GM11168 (cell line): Measurements from ENCODE around the gene CFAP47.
"Not testable (repeated sequence)": the region's sequence is repeated elsewhere in the genome, so short reads cannot be mapped to it uniquely, and the experiment has no call there.

Source experiments
- in situ Hi-C: fragments of 300-500 bp; cut with MboI; formaldehyde crosslinking; loops from one replicate; pipeline ENCODE4 v1.12.0; 2022; ENCODE audit warnings: low sequenced_read_pairs; ENCODE audit not compliant: unreplicated experiment

The CFAP47 gene

GRCh38 chrX:36234840-36235528 lies 315.4 kb downstream of the CFAP47 start:
- in situ Hi-C loops, result not testable (repeated sequence)

- in situ Hi-C loops, result no loop called here
Observed at GRCh38 chrX:36241397-36241796, 321.9 kb downstream of the CFAP47 start.

- in situ Hi-C loops, result no loop called here
Observed at GRCh38 chrX:36266155-36266554, 346.6 kb downstream of the CFAP47 start.

DNA sequence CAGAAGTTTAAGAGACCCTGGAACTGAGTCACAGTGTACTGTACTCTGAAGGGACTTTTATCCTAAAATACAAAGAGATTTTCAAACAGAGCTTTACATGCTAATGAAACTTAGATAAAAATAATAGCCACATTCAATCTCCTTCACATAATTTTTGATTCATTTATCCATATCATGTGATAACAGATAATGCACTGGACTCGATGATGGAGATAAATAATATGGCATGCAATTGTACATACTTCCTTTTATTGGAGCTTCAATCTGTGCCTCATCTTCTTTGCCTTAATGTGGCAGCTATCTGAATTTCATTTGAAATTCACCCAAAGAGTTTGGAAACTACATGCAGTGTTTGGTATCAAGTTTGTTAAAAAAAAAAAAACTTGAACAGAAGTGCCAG lies 390.6 kb downstream of the CFAP47 start:
- in situ Hi-C loops, result no loop called here

- in situ Hi-C loops, result no loop called here
Observed at GRCh38 chrX:36314303-36314702, 394.8 kb downstream of the CFAP47 start.

DNA sequence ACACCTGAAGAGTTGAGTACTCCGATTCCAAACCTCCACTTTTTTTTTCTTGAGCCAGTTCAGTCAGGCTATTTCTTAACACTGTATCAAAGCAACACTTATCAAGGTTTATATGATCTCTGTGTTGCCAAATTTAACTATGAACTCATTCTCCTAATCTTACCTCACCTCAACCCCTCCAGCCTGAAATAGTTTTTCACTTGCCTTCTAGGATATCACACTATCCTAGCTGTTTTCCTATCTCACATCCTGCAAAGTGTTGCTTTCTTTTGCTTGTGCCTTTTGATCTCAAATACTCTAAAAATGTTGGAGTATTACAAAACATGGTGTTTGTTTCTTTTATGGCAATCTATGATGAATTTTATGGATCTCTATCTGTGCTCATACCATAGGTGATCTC lies 415.0 kb downstream of the CFAP47 start:
- in situ Hi-C loops, result no loop called here

GRCh38 chrX:36336751-36337150 lies 417.2 kb downstream of the CFAP47 start:
- in situ Hi-C loops, result no loop called here

DNA sequence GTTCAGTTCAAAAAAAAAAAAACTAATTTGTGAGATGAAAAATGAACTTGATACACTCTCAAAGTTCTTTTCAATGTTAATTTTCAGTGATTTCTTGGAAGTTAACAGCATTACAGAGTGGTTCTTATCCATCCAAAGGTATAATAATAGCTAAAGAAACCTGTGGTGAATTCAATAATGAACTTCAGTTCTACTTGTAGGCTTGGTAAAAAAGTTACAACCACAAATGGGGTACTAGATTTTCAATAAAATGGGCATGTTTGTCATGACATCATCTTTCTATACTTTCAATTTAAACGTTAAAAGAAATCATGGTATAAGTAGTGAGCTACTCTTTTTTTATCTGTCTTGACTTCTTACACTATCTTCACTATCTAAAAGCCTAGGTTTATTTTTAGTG lies 424.8 kb downstream of the CFAP47 start:
- in situ Hi-C loops, result no loop called here

DNA sequence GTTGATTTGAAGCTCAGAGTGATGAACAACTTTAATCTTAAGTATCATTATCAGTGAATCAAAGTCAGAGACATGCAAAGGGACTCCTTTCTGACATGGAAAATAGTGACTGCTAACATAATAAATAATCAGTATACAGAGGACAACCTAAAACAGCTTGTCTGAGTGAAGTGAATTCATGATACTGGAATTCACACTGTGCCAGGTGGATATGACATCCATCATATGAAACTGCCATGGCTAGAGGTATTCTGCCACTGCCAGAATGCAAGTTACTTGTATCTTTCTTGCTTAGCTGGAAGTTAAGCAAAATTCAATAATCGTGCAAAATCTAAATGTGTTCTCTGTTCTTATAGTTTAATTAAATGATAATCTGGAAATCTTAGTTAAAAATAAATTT lies 429.0 kb downstream of the CFAP47 start:
- in situ Hi-C loops, result no loop called here

GRCh38 chrX:36357855-36358254 lies 438.3 kb downstream of the CFAP47 start:
- in situ Hi-C loops, result no loop called here

DNA sequence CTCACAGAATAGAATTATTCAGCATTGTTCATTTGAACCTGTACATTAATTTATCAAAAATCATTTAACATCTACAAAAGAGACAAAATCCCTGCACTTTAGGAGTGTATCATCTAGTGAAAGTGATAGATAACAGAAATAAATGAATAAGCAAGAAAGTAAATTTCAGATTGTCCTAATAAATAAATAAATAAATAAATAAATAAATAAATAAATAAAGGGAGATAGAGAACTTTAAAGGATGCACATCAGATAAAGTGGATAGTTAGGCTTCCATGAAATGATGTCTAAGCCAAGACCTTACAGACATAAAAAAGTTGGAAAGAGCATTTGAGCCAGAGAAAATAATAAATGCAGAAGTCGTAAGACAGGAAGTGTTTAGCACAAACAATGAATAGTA lies 444.7 kb downstream of the CFAP47 start:
- in situ Hi-C loops, result no loop called here

- in situ Hi-C loops, result no loop called here
Observed at GRCh38 chrX:36383495-36383894, 464.0 kb downstream of the CFAP47 start.

- in situ Hi-C loops, result no loop called here
Observed at GRCh38 chrX:36388901-36389300, 469.4 kb downstream of the CFAP47 start.

GRCh38 chrX:36401774-36402173 lies 482.2 kb downstream of the CFAP47 start:
- in situ Hi-C loops, result no loop called here

GRCh38 chrX:36407836-36408235 lies 488.3 kb downstream of the CFAP47 start:
- in situ Hi-C loops, result no loop called here

DNA sequence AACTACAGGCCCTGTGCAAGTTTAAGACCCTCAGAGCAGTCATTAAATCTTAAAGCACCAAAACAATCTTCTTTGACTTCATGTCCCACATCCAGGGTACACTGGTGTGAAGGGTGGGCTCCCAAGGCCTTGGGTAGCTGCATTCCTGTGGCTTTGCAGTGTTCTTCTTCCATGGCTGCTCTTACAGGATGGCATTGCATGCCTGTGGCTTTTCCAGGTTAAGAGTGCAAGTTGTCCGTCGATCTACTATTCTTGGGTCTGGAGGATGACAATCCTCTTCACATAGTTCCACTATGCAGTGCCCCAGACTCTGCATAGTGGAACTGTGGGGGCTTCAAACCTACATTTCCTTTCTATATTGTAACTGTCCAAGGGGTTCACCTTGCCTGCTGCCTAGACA lies 494.5 kb downstream of the CFAP47 start:
- in situ Hi-C loops, result no loop called here

DNA sequence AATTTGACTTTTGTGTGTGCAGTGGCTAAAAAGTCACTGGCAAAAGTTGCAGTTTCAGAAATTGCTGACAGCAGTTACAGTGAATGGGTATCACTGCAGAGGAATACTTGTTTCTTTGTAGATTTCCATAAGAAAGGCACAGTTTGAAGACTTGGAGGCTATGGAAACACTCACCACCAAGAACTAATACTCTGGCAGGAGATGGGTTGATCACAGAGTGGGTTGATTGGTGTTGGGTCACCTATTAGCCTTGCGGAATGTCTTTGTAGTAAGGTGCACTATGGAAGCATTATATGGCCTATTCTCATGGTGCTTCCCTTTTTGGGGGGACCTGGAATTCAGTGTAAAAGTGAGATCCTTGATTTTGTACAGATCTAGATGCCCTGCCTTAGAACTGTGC lies 502.8 kb downstream of the CFAP47 start:
- in situ Hi-C loops, result no loop called here

DNA sequence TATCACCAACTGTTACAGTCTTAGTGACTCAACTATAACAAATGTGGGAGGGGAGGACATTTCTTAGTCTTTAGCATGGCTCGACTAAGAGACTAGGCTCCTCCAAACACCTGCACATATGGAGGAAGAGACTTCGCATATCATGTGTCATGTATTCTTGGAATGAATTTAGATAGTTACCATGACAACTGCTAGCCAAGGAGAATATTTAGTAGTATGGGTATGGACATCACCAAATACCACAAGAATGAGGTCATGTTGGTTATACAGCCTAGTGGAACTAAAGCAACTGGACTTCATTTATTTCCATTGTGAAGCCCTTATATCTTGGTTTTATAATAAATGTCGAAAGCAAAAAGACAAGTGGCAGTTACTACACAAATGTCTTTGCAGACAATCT lies 512.3 kb downstream of the CFAP47 start:
- in situ Hi-C loops, result no loop called here

DNA sequence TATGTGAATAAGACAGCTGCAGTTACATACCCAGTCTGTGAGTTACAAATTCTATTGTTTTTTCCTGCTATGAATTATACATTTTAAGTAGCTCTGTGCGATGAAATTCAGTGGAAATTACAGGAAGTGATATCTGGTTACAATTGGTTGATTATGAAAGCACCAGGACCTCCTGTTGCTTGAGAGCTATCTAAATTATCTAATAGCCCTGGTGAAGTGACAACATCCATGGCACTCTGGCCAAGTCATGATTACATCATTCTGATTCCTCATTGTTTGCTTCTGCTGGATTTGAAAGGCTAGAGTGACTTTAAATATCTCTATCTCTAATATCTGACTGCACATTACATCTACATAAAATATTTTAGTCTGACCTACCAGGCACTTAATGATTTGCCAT lies 515.0 kb downstream of the CFAP47 start:
- in situ Hi-C loops, result no loop called here
